OCI-LY3 (cell line): Measurements from ENCODE around the gene LPAR4.

Experiments
- H2AFZ ChIP-seq: fragments of 200-600, 300-600 bp; shearing (Covaris generic); 2 replicates; pipeline ENCODE4 v1.6.0; 2014; ENCODE audit warnings: antibody characterized with exemption, low read depth, low read length
- H3K27ac ChIP-seq: fragments of 200-600, 300-600 bp; sonication (generic); 2 replicates; pipeline ENCODE4 v1.5.1; 2014; ENCODE audit warnings: mild to moderate bottlenecking, low read length, moderate library complexity, mixed read lengths
- H3K27me3 ChIP-seq: fragments of 200-600, 300-600 bp; sonication (generic); 2 replicates; pipeline ENCODE4 v1.6.1; 2014; ENCODE audit warnings: low read depth, low read length, mixed read lengths
- H3K36me3 ChIP-seq: fragments of 200-600, 300-600 bp; sonication (generic); replicated peaks from 2 replicates; pipeline ENCODE3; 2014; ENCODE audit warnings: low read depth, low read length, mixed read lengths
- H3K4me1 ChIP-seq: fragments of 300-600, 200-600 bp; sonication (generic); 2 replicates; pipeline ENCODE4 v1.6.1; 2014; ENCODE audit warnings: low read length, mixed read lengths
- H3K4me2 ChIP-seq: fragments of 200-600, 300-600 bp; sonication (generic); 2 replicates; pipeline ENCODE4 v1.6.1; 2014; ENCODE audit warnings: low read length, mixed read lengths
- H3K4me3 ChIP-seq: fragments of 300-600, 200-600 bp; sonication (generic); 2 replicates; pipeline ENCODE4 v1.5.1; 2014; ENCODE audit warnings: antibody characterized with exemption, mild to moderate bottlenecking, low read length, moderate library complexity
- H3K79me2 ChIP-seq: fragments of 300-600, 200-600 bp; shearing (Covaris generic); 2 replicates; pipeline ENCODE4 v1.6.1; 2014; ENCODE audit warnings: mild to moderate bottlenecking, low read length, mixed read lengths
- H3K9ac ChIP-seq: fragments of 300-600, 200-600 bp; shearing (Covaris generic); 2 replicates; pipeline ENCODE4 v1.6.0; 2014; ENCODE audit warnings: mild to moderate bottlenecking, low read length, moderate library complexity
- H3K9me3 ChIP-seq: fragments of 200-600, 300-600 bp; shearing (Covaris generic); 2 replicates; pipeline ENCODE4 v1.6.1; 2014; ENCODE audit warnings: low read length, mixed read lengths; ENCODE audit not compliant: insufficient read depth
- H4K20me1 ChIP-seq: fragments of 200-600, 300-600 bp; sonication (generic); 2 replicates; pipeline ENCODE4 v1.6.1; 2016; ENCODE audit warnings: low read length, mixed read lengths; ENCODE audit not compliant: insufficient read depth
- EZH2phosphoT487 ChIP-seq: fragments of 200-600 bp; shearing (Covaris generic); IDR thresholded peaks from 2 replicates; pipeline ENCODE4 v1.6.1; 2018; ENCODE audit warnings: antibody characterized with exemption, mixed run types, low read depth
- TF ChIP-seq, protein P1 (sequence below): fragments of 200-600, 300-600 bp; sonication (generic); IDR thresholded peaks from 2 replicates; pipeline ENCODE4 v1.5.1; 2014; ENCODE audit warnings: antibody characterized with exemption, low read length, low read depth

LPAR4 gene, protein sequence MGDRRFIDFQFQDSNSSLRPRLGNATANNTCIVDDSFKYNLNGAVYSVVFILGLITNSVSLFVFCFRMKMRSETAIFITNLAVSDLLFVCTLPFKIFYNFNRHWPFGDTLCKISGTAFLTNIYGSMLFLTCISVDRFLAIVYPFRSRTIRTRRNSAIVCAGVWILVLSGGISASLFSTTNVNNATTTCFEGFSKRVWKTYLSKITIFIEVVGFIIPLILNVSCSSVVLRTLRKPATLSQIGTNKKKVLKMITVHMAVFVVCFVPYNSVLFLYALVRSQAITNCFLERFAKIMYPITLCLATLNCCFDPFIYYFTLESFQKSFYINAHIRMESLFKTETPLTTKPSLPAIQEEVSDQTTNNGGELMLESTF

DNA sequence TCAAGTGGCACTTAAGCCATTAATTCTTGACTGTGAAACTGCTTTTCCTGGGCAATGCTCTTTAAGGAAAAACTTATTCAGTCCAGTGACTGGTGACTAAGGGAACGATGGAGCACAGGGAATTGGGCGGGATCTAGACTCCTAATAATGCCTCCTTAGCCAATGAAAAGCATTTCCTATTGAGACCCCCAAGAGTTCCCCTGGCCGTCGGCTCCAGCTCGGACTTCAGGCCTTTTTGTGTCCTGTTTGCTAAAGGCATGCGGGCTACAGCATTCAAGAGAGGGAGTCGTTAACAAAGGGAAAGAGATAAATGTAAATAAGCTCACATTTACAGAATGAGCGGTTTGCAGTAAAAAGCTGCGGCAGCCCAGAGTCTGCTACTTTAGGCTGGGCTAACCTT lies at the start of gene LPAR4:
TSS of gene LPAR4 (plus strand) at position 232 of the 400 bp plus-strand sequence. CDS start 7,150 bp downstream, outside the sequence.
- no peak within 1 kb of the TSS for H3K27ac ChIP-seq
- no peak within 1 kb of the TSS for H3K4me2 ChIP-seq
- H3K4me3 ChIP-seq = no peak within 1 kb of the TSS

DNA sequence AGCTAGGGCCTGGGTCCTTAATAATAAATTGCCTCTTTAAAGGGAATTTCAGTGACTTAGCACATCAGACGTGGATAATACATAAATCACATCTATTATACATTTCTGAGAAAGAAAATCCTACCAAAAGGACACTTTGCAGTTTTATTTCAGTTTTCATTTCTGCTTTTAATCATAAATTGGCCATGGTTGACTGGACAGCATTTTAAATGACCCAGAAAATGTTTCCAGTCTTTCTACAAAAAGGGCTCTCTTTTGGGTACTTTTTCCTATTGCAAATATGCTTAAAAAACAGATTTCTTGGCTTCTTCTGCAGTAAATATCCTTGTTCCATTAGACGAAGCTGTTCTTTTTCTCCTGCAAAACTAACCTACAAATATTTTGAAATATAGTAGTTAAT lies 41.4 kb upstream of the LPAR4 start:
- Histone ChIP-seq H3K27me3 (no peaks in the 10 kb centered on the region), H3K4me1 (peaks cover 16% of the 10 kb centered on the region), H3K27ac (no peak overlapping the region), H4K20me1 (no peaks in the 10 kb centered on the region), H3K36me3 (no peaks in the 10 kb centered on the region), H3K9me3 (no peaks in the 10 kb centered on the region), H3K9ac (no peak overlapping the region), H3K4me2 (no peak overlapping the region), H2AFZ (no peak overlapping the region), H3K4me3 (no peak overlapping the region), H3K79me2 (no peaks in the 10 kb centered on the region)
- no peak for TF ChIP-seq EZH2phosphoT487
- TF ChIP-seq, protein P1, sequence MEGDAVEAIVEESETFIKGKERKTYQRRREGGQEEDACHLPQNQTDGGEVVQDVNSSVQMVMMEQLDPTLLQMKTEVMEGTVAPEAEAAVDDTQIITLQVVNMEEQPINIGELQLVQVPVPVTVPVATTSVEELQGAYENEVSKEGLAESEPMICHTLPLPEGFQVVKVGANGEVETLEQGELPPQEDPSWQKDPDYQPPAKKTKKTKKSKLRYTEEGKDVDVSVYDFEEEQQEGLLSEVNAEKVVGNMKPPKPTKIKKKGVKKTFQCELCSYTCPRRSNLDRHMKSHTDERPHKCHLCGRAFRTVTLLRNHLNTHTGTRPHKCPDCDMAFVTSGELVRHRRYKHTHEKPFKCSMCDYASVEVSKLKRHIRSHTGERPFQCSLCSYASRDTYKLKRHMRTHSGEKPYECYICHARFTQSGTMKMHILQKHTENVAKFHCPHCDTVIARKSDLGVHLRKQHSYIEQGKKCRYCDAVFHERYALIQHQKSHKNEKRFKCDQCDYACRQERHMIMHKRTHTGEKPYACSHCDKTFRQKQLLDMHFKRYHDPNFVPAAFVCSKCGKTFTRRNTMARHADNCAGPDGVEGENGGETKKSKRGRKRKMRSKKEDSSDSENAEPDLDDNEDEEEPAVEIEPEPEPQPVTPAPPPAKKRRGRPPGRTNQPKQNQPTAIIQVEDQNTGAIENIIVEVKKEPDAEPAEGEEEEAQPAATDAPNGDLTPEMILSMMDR = no peak

More for the DNA sequence above, at the start of gene LPAR4:
- Histone ChIP-seq H3K36me3 (no peaks in the 10 kb centered on the region), H2AFZ (no peak within 1 kb of the TSS), H3K4me1 (no peaks in the 10 kb centered on the region), H3K9me3 (no peaks in the 10 kb centered on the region), H3K27me3 (no peaks in the 10 kb centered on the region), H4K20me1 (no peaks in the 10 kb centered on the region), H3K79me2 (no peaks in the 10 kb centered on the region), H3K9ac (no peak within 1 kb of the TSS)
- TF ChIP-seq EZH2phosphoT487 = no peak
- TF ChIP-seq, protein P1 = no peak

DNA sequence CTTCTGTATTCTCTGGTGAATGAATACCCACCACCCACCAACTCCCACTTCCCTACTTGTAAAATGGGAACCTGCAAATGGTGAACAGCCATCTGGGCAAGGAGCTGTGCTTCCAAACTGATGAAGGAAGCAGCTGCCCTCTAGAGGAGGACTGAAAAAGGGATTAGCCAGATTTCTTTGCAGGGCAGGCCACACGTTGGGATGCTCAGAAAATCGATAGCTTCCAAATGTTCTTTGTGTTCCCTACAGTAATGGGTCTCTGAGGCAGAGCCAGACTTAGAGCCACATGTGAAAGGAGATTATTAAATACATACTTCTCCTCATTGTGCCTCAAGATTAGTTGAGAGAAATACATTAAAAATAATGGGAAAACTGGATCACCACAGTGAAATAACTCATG lies 39.3 kb upstream of the LPAR4 start:
- Histone ChIP-seq H3K27me3 (no peaks in the 10 kb centered on the region), H3K9ac (no peak overlapping the region)
- TF ChIP-seq, protein P1 = peak; percentile 55
- TF ChIP-seq EZH2phosphoT487 = no peak

DNA sequence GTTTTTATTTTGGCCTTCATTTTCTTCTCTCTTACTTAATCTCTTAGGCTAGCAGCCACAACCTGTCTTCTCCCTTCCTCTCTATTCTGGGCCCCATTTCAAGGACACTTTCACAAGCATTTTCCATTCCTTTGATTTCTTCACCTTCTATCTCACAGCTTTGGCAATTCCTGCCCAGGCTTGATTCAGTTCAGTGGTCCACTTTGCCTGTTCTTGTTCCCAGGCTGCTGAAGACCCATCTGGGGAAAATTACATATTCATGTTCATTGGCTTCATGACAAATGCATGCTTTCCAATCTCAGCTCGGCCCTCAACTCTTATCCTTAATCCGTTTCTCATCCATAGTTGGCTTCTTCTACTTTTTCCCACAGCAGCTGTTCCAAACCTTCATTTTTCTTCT lies 38.7 kb upstream of the LPAR4 start:
- Histone ChIP-seq H3K36me3 (no peaks in the 10 kb centered on the region), H2AFZ (no peak overlapping the region), H3K9ac (no peak overlapping the region), H3K79me2 (no peaks in the 10 kb centered on the region), H3K4me2 (no peak overlapping the region), H3K4me3 (no peak overlapping the region), H3K27me3 (no peaks in the 10 kb centered on the region), H4K20me1 (no peaks in the 10 kb centered on the region), H3K9me3 (no peaks in the 10 kb centered on the region), H3K4me1 (peaks cover 16% of the 10 kb centered on the region), H3K27ac (no peak overlapping the region)
- TF ChIP-seq, protein P1 = no peak
- no peak for TF ChIP-seq EZH2phosphoT487

More for the DNA sequence above, 39.3 kb upstream of the LPAR4 start:
- Histone ChIP-seq H3K9me3 (no peaks in the 10 kb centered on the region), H3K4me1 (peaks cover 16% of the 10 kb centered on the region), H2AFZ (no peak overlapping the region), H3K79me2 (no peaks in the 10 kb centered on the region), H4K20me1 (no peaks in the 10 kb centered on the region), H3K4me2 (no peak overlapping the region), H3K4me3 (no peak overlapping the region), H3K27ac (no peak overlapping the region), H3K36me3 (no peaks in the 10 kb centered on the region)
